AG09319 (cell line): Measurements from ENCODE around the gene MAFB.

Experiments used
- DNase-seq: peaks from one replicate; pipeline ENCODE4 v3.0.0-alpha.2; 2010; ENCODE audit warnings: low read depth; ENCODE audit errors: extremely low read depth
- CTCF ChIP-seq: IDR thresholded peaks from 2 replicates; pipeline ENCODE4 v1.5.1; 2011; ENCODE audit warnings: low read depth, mild to moderate bottlenecking, inconsistent platforms, low read length, moderate library complexity

Gene MAFB

GRCh38 chr20:40673442-40673841 is 15.6 kb downstream of the MAFB start:
- no peak for TF ChIP-seq CTCF
- no peak for DNase-seq

GRCh38 chr20:40672095-40672494 is 16.9 kb downstream of the MAFB start:
- no peak for TF ChIP-seq CTCF
- DNase-seq: no peak

GRCh38 chr20:40670253-40670652 is 18.8 kb downstream of the MAFB start:
- no peak for TF ChIP-seq CTCF

GRCh38 chr20:40669692-40670091 is 19.3 kb downstream of the MAFB start:
- TF ChIP-seq CTCF: no peak
- no peak for DNase-seq

More at GRCh38 chr20:40670253-40670652, 18.8 kb downstream of the MAFB start:
- no peak for DNase-seq

GRCh38 chr20:40668449-40669228 is 20.4 kb downstream of the MAFB start:
- no peak for TF ChIP-seq CTCF

GRCh38 chr20:40667503-40667902 is 21.5 kb downstream of the MAFB start:
- TF ChIP-seq CTCF: no peak
- no peak for DNase-seq

More at GRCh38 chr20:40668449-40669228, 20.4 kb downstream of the MAFB start:
- no peak for DNase-seq

- TF ChIP-seq CTCF: no peak
- no peak for DNase-seq
These were observed 22.7 kb downstream of the MAFB start for GRCh38 chr20:40666336-40666735.
